ENCODE results near the gene ADGRD1.

The ADGRD1 gene

GRCh38 chr12:130925666-130926015 is 28.1 kb upstream of the ADGRD1 start:
- TF ChIP-seq RAD21 (IDR thresholded peaks at IDR 0.05; ENCODE audit: low read depth) (no peak), CREB1 (IDR thresholded peaks at IDR 0.05; ENCODE audit: low read depth) (no peak), TAF1 (IDR thresholded peaks at IDR 0.05; ENCODE audit: low read depth) (no peak), EGR1 (IDR thresholded peaks at IDR 0.05) (no peak), ZBTB7A (IDR thresholded peaks at IDR 0.05; ENCODE audit: low read depth) (no peak)

- TF ChIP-seq RAD21 (IDR thresholded peaks at IDR 0.05; ENCODE audit: low read depth): no peak
- no peak for TF ChIP-seq EP300 (IDR thresholded peaks at IDR 0.05; ENCODE audit: borderline replicate concordance)
- TF ChIP-seq TCF12 (IDR thresholded peaks at IDR 0.05; ENCODE audit: low read depth): no peak
- no peak for TF ChIP-seq REST (IDR thresholded peaks at IDR 0.05; ENCODE audit: low read depth)
- TF ChIP-seq NFIC (IDR thresholded peaks at IDR 0.05): no peak
- no peak for TF ChIP-seq CEBPB (IDR thresholded peaks at IDR 0.05)
These were observed 24.3 kb upstream of the ADGRD1 start for GRCh38 chr12:130929363-130929762.

DNA sequence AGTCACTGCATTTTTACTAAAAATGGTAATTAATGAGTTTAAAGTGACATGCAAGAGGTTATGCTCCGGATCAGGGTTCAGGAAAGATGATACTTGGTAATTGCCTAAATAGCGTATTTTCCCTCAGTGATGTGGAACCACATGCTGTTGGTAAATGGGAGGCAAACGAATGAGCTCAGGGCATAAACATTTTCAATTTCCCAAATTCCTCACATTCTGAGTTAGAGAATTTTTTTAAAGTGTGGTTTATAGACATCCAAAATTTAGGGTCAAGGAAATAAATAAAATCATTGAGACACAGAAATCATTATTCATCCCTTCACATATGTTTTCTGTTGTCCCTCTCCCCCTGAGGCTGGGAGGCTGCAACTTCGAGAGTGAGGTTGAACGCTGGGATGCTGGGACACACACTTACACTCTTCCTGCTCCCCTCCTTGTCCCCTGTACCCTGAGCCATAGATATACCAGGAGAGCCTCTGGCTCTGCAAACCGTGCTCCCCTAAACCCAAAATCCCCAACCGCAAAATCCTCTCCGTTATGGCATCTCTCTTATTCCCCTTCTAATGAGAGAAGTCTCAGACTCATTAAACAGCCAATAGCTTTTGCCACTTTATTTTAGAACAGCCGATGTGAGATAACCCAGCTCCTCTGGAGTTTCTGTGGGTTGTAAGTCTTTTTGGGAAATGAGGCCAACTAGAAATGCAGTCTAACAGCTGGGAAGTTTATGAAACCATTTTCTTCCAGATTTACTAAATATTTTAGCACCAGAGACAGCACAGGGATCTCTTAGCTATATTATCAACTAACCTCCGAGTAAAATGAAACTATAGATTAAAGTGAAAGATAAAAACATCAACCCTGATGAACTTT is 21.4 kb upstream of the ADGRD1 start:
- TF ChIP-seq EP300 (IDR thresholded peaks at IDR 0.05; ENCODE audit: borderline replicate concordance): no peak
- no peak for TF ChIP-seq EGR1 (IDR thresholded peaks at IDR 0.05)
- no peak for TF ChIP-seq YY1 (IDR thresholded peaks at IDR 0.05; ENCODE audit: low read depth)
- TF ChIP-seq ZBTB7A (IDR thresholded peaks at IDR 0.05; ENCODE audit: low read depth): no peak
- no peak for TF ChIP-seq MAX (IDR thresholded peaks at IDR 0.05)
- TF ChIP-seq, protein P1, sequence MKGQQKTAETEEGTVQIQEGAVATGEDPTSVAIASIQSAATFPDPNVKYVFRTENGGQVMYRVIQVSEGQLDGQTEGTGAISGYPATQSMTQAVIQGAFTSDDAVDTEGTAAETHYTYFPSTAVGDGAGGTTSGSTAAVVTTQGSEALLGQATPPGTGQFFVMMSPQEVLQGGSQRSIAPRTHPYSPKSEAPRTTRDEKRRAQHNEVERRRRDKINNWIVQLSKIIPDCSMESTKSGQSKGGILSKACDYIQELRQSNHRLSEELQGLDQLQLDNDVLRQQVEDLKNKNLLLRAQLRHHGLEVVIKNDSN (IDR thresholded peaks at IDR 0.05): no peak
- no peak for TF ChIP-seq RAD21 (IDR thresholded peaks at IDR 0.05; ENCODE audit: low read depth)
- TF ChIP-seq CREB1 (IDR thresholded peaks at IDR 0.05; ENCODE audit: low read depth): no peak
- TF ChIP-seq TCF12 (IDR thresholded peaks at IDR 0.05; ENCODE audit: low read depth): no peak
- TF ChIP-seq TEAD4 (IDR thresholded peaks at IDR 0.05): no peak
- TF ChIP-seq CEBPB (IDR thresholded peaks at IDR 0.05): no peak
- no peak for TF ChIP-seq FOXM1 (IDR thresholded peaks at IDR 0.05; ENCODE audit: borderline replicate concordance, low read depth)
- TF ChIP-seq REST (IDR thresholded peaks at IDR 0.05; ENCODE audit: low read depth): no peak
- TF ChIP-seq NFIC (IDR thresholded peaks at IDR 0.05): no peak
- TF ChIP-seq TAF1 (IDR thresholded peaks at IDR 0.05; ENCODE audit: low read depth): no peak

DNA sequence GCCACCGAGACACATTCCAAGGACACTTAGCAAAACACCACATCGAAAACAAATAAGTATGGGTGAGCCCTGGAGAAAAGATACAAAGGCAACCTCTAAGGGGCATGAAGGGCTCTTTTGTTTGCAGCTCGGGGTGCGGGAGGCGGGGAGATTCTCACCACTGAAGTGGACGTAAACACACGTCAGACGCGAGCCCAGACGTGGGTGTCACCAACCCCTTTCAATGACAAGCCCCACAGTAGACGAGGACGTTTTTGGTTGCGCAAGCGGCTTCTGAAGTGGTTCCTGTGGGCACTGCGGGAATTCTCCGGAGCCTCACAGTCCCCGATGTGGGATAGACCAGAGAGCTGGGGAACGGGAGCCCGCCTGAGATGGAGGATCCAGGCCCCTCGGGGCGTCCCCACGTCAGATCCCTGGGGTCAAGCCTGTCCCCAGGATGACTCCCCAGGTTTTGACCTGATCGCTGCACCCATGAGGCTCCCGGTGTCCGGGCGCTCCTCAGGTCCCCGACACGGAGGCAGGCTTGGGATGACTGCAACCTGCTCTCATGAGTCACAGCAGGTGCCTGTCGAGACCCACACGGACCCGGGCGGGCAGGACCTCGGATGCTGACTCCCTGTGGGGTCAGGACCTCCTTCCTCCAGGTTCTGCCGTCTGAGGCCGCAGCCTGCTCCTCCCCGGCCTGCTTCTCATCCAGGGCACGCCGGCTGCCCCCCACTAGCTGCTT is 20.3 kb upstream of the ADGRD1 start:
- TF ChIP-seq REST (IDR thresholded peaks at IDR 0.05; ENCODE audit: low read depth) (no peak), TCF12 (IDR thresholded peaks at IDR 0.05; ENCODE audit: low read depth) (no peak), ZBTB7A (IDR thresholded peaks at IDR 0.05; ENCODE audit: low read depth) (no peak), TAF1 (IDR thresholded peaks at IDR 0.05; ENCODE audit: low read depth) (no peak), EP300 (IDR thresholded peaks at IDR 0.05; ENCODE audit: borderline replicate concordance) (no peak), CREB1 (IDR thresholded peaks at IDR 0.05; ENCODE audit: low read depth) (no peak), TEAD4 (IDR thresholded peaks at IDR 0.05) (no peak), RAD21 (IDR thresholded peaks at IDR 0.05; ENCODE audit: low read depth) (no peak), CEBPB (IDR thresholded peaks at IDR 0.05) (no peak), MAX (IDR thresholded peaks at IDR 0.05) (no peak), NFIC (IDR thresholded peaks at IDR 0.05) (no peak)
- TF ChIP-seq, protein P1 (IDR thresholded peaks at IDR 0.05): no peak
